Neural cell (in vitro differentiated cells): ENCODE data around the gene AP3B1. TPM values are rescaled to one million over a fixed set of nuclear protein-coding genes. Genes with fewer than 3 reads are reported as not detected.

Source experiments
- H2AFZ ChIP-seq: fragments of 200-600, 300-800 bp; sonication (generic), shearing (Covaris generic); 2 replicates; pipeline ENCODE4 v1.6.0; 2014; ENCODE audit warnings: low read depth, mild to moderate bottlenecking, antibody characterized with exemption, low read length, moderate library complexity
- H3F3A ChIP-seq: fragments of 200-600 bp; shearing (Covaris generic); 2 replicates; pipeline ENCODE4 v1.6.1; 2016; ENCODE audit warnings: mild to moderate bottlenecking, moderate library complexity, mixed read lengths, antibody characterized with exemption, low read length; ENCODE audit not compliant: insufficient read depth, poor library complexity, severe bottlenecking
- H3K27ac ChIP-seq: fragments of 200-600, 300-800 bp; sonication (generic), shearing (Covaris generic); 2 replicates; pipeline ENCODE4 v1.5.1; 2014; ENCODE audit warnings: mild to moderate bottlenecking, low read length, moderate library complexity
- H3K27me3 ChIP-seq: fragments of 300-800, 200-600 bp; sonication (generic), shearing (Covaris generic); 2 replicates; pipeline ENCODE4 v1.6.0; 2014; ENCODE audit warnings: mild to moderate bottlenecking, low read depth, low read length, moderate library complexity; ENCODE audit not compliant: insufficient read depth
- H3K36me3 ChIP-seq: fragments of 300-800, 200-600 bp; sonication (generic), shearing (Covaris generic); 2 replicates; pipeline ENCODE4 v1.5.1; 2014; ENCODE audit warnings: mild to moderate bottlenecking, antibody characterized with exemption, low read length, moderate library complexity; ENCODE audit not compliant: insufficient read depth
- H3K4me2 ChIP-seq: fragments of 300-800, 200-600 bp; sonication (generic), shearing (Covaris generic); 2 replicates; pipeline ENCODE4 v1.6.0; 2014; ENCODE audit warnings: mild to moderate bottlenecking, low read length
- H3K4me3 ChIP-seq: fragments of 300-800, 200-600 bp; sonication (generic), shearing (Covaris generic); 2 replicates; pipeline ENCODE4 v1.5.1; 2014; ENCODE audit warnings: mild to moderate bottlenecking, low read length, moderate library complexity
- H3K79me2 ChIP-seq: fragments of 200-600 bp; shearing (Covaris generic); replicated peaks from 2 replicates; pipeline ENCODE4 v1.6.0; 2014; ENCODE audit warnings: mild to moderate bottlenecking, low read length, moderate library complexity; ENCODE audit not compliant: insufficient read depth
- H3K9ac ChIP-seq: fragments of 300-800, 200-600 bp; sonication (generic), shearing (Covaris generic); 2 replicates; pipeline ENCODE4 v1.6.1; 2016; ENCODE audit warnings: mild to moderate bottlenecking, low read length, mixed read lengths
- H3K9me2 ChIP-seq: fragments of 200-600 bp; shearing (Covaris generic); 2 replicates; pipeline ENCODE4 v1.6.1; 2016; ENCODE audit warnings: mild to moderate bottlenecking, low read length, mixed read lengths; ENCODE audit not compliant: insufficient read depth
- H3K9me3 ChIP-seq: fragments of 200-600, 300-800 bp; sonication (generic), shearing (Covaris generic); 2 replicates; pipeline ENCODE4 v1.6.1; 2016; ENCODE audit warnings: mild to moderate bottlenecking, mixed run types, low read length, moderate library complexity, mixed read lengths
- H4K20me1 ChIP-seq: fragments of 200-600 bp; shearing (Covaris generic); 2 replicates; pipeline ENCODE4 v1.6.1; 2016; ENCODE audit warnings: mild to moderate bottlenecking, mixed run types; ENCODE audit not compliant: insufficient read depth
- CTCF ChIP-seq: fragments of 450-650 bp; IDR thresholded peaks from 2 replicates; pipeline ENCODE4 v1.5.1; 2014; ENCODE audit warnings: antibody characterized with exemption, mild to moderate bottlenecking, moderate library complexity; ENCODE audit not compliant: poor library complexity, severe bottlenecking
- EP300 ChIP-seq: fragments of 450-650 bp; conservative IDR thresholded peaks from 2 replicates; pipeline ENCODE4 v1.6.1; 2014; ENCODE audit warnings: antibody characterized with exemption, mild to moderate bottlenecking, moderate library complexity; ENCODE audit not compliant: poor library complexity, severe bottlenecking
- EZH2 ChIP-seq: fragments of 200-600, 300-800 bp; shearing (Covaris generic), sonication (generic); IDR thresholded peaks from 2 replicates; pipeline ENCODE4 v1.6.1; 2014; ENCODE audit warnings: antibody characterized with exemption, low read length, borderline replicate concordance, mild to moderate bottlenecking; ENCODE audit not compliant: insufficient read depth, poor library complexity, severe bottlenecking
- MXI1 ChIP-seq: fragments of 450-650 bp; conservative IDR thresholded peaks from 2 replicates; pipeline ENCODE4 v1.6.1; 2014; ENCODE audit warnings: antibody characterized with exemption, mild to moderate bottlenecking; ENCODE audit not compliant: poor library complexity, severe bottlenecking
- POLR2AphosphoS5 ChIP-seq: IDR thresholded peaks from 2 replicates; pipeline ENCODE4 v1.6.1; 2012
- RAD21 ChIP-seq: fragments of 450-650 bp; conservative IDR thresholded peaks from 2 replicates; pipeline ENCODE4 v1.6.1; 2014; ENCODE audit warnings: antibody characterized with exemption, mild to moderate bottlenecking, moderate library complexity
- REST ChIP-seq: IDR thresholded peaks from 2 replicates; pipeline ENCODE4 v1.6.1; 2012; ENCODE audit warnings: borderline replicate concordance
- SMC3 ChIP-seq: fragments of 450-650 bp; conservative IDR thresholded peaks from 2 replicates; pipeline ENCODE4 v1.6.1; 2014; ENCODE audit warnings: antibody characterized with exemption, mild to moderate bottlenecking, moderate library complexity; ENCODE audit not compliant: poor library complexity
- TAF1 ChIP-seq: IDR thresholded peaks from 2 replicates; pipeline ENCODE4 v1.6.1; 2012; ENCODE audit warnings: low read depth
- polyA plus RNA-seq: library from polyadenylated mRNA; depleted of rRNA; stranded (reverse); fragments of >200 nt; gene quantifications from 2 replicates; pipeline ENCODE4 v1.2.3, GENCODE V29; 2014

The AP3B1 gene
- polyA plus RNA-seq, 1 donor from 2014 or later = 8.5 TPM

- TF ChIP-seq REST (no peak), SMC3 (no peak), TAF1 (no peak), RAD21 (no peak), EZH2 (no peak), MXI1 (no peak), POLR2AphosphoS5 (no peak), EP300 (no peak), CTCF (no peak)
- Histone ChIP-seq H3F3A (no peaks in the 10 kb centered on the region), H3K4me3 (no peak overlapping the region), H3K9ac (no peak overlapping the region), H3K9me2 (no peaks in the 10 kb centered on the region), H3K79me2 (no peaks in the 10 kb centered on the region), H3K4me2 (no peak overlapping the region), H3K27ac (no peak overlapping the region), H3K27me3 (no peaks in the 10 kb centered on the region), H2AFZ (no peak overlapping the region), H3K9me3 (no peaks in the 10 kb centered on the region), H4K20me1 (no peaks in the 10 kb centered on the region), H3K36me3 (no peaks in the 10 kb centered on the region)
Observed at GRCh38 chr5:78058625-78059024, 235.9 kb downstream of the AP3B1 start.

- H3K9me2 ChIP-seq = no peaks in the 10 kb centered on the region
- no peak overlapping the region for H2AFZ ChIP-seq
- H3K4me2 ChIP-seq = no peak overlapping the region
- no peaks in the 10 kb centered on the region for H3K79me2 ChIP-seq
- no peaks in the 10 kb centered on the region for H3K9me3 ChIP-seq
- H3F3A ChIP-seq = no peaks in the 10 kb centered on the region
- no peak overlapping the region for H3K9ac ChIP-seq
- H3K27ac ChIP-seq = no peak overlapping the region
- no peaks in the 10 kb centered on the region for H3K36me3 ChIP-seq
- H3K27me3 ChIP-seq = no peaks in the 10 kb centered on the region
- H3K4me3 ChIP-seq = no peak overlapping the region
- TF ChIP-seq TAF1 = no peak
- no peak for TF ChIP-seq CTCF
- no peak for TF ChIP-seq POLR2AphosphoS5
- no peak for TF ChIP-seq SMC3
- TF ChIP-seq RAD21 = no peak
- no peak for TF ChIP-seq REST
- TF ChIP-seq MXI1 = no peak
- no peak for TF ChIP-seq EZH2
- TF ChIP-seq EP300 = no peak
- H4K20me1 ChIP-seq = no peaks in the 10 kb centered on the region
Observed at GRCh38 chr5:78056901-78057514, 237.5 kb downstream of the AP3B1 start.
